Neural cell (in vitro differentiated cells): ENCODE results near the gene UCP2. TPM values are rescaled to one million over a fixed set of nuclear protein-coding genes. Genes with fewer than 3 reads are reported as not detected.

Experiments
- H2AFZ ChIP-seq: fragments of 200-600, 300-800 bp; sonication (generic), shearing (Covaris generic); 2 replicates; pipeline ENCODE4 v1.6.0; 2014; ENCODE audit warnings: low read depth, mild to moderate bottlenecking, antibody characterized with exemption, low read length, moderate library complexity
- H3F3A ChIP-seq: fragments of 200-600 bp; shearing (Covaris generic); 2 replicates; pipeline ENCODE4 v1.6.1; 2016; ENCODE audit warnings: mild to moderate bottlenecking, moderate library complexity, mixed read lengths, antibody characterized with exemption, low read length; ENCODE audit not compliant: insufficient read depth, poor library complexity, severe bottlenecking
- H3K27ac ChIP-seq: fragments of 200-600, 300-800 bp; sonication (generic), shearing (Covaris generic); 2 replicates; pipeline ENCODE4 v1.5.1; 2014; ENCODE audit warnings: mild to moderate bottlenecking, low read length, moderate library complexity
- H3K27me3 ChIP-seq: fragments of 300-800, 200-600 bp; sonication (generic), shearing (Covaris generic); 2 replicates; pipeline ENCODE4 v1.6.0; 2014; ENCODE audit warnings: mild to moderate bottlenecking, low read depth, low read length, moderate library complexity; ENCODE audit not compliant: insufficient read depth
- H3K36me3 ChIP-seq: fragments of 300-800, 200-600 bp; sonication (generic), shearing (Covaris generic); 2 replicates; pipeline ENCODE4 v1.5.1; 2014; ENCODE audit warnings: mild to moderate bottlenecking, antibody characterized with exemption, low read length, moderate library complexity; ENCODE audit not compliant: insufficient read depth
- H3K4me2 ChIP-seq: fragments of 300-800, 200-600 bp; sonication (generic), shearing (Covaris generic); 2 replicates; pipeline ENCODE4 v1.6.0; 2014; ENCODE audit warnings: mild to moderate bottlenecking, low read length
- H3K4me3 ChIP-seq: fragments of 300-800, 200-600 bp; sonication (generic), shearing (Covaris generic); 2 replicates; pipeline ENCODE4 v1.5.1; 2014; ENCODE audit warnings: mild to moderate bottlenecking, low read length, moderate library complexity
- H3K79me2 ChIP-seq: fragments of 200-600 bp; shearing (Covaris generic); replicated peaks from 2 replicates; pipeline ENCODE4 v1.6.0; 2014; ENCODE audit warnings: mild to moderate bottlenecking, low read length, moderate library complexity; ENCODE audit not compliant: insufficient read depth
- H3K9ac ChIP-seq: fragments of 300-800, 200-600 bp; sonication (generic), shearing (Covaris generic); 2 replicates; pipeline ENCODE4 v1.6.1; 2016; ENCODE audit warnings: mild to moderate bottlenecking, low read length, mixed read lengths
- H3K9me2 ChIP-seq: fragments of 200-600 bp; shearing (Covaris generic); 2 replicates; pipeline ENCODE4 v1.6.1; 2016; ENCODE audit warnings: mild to moderate bottlenecking, low read length, mixed read lengths; ENCODE audit not compliant: insufficient read depth
- H3K9me3 ChIP-seq: fragments of 200-600, 300-800 bp; sonication (generic), shearing (Covaris generic); 2 replicates; pipeline ENCODE4 v1.6.1; 2016; ENCODE audit warnings: mild to moderate bottlenecking, mixed run types, low read length, moderate library complexity, mixed read lengths
- H4K20me1 ChIP-seq: fragments of 200-600 bp; shearing (Covaris generic); 2 replicates; pipeline ENCODE4 v1.6.1; 2016; ENCODE audit warnings: mild to moderate bottlenecking, mixed run types; ENCODE audit not compliant: insufficient read depth
- CTCF ChIP-seq: fragments of 450-650 bp; IDR thresholded peaks from 2 replicates; pipeline ENCODE4 v1.5.1; 2014; ENCODE audit warnings: antibody characterized with exemption, mild to moderate bottlenecking, moderate library complexity; ENCODE audit not compliant: poor library complexity, severe bottlenecking
- EP300 ChIP-seq: fragments of 450-650 bp; conservative IDR thresholded peaks from 2 replicates; pipeline ENCODE4 v1.6.1; 2014; ENCODE audit warnings: antibody characterized with exemption, mild to moderate bottlenecking, moderate library complexity; ENCODE audit not compliant: poor library complexity, severe bottlenecking
- EZH2 ChIP-seq: fragments of 200-600, 300-800 bp; shearing (Covaris generic), sonication (generic); IDR thresholded peaks from 2 replicates; pipeline ENCODE4 v1.6.1; 2014; ENCODE audit warnings: antibody characterized with exemption, low read length, borderline replicate concordance, mild to moderate bottlenecking; ENCODE audit not compliant: insufficient read depth, poor library complexity, severe bottlenecking
- MXI1 ChIP-seq: fragments of 450-650 bp; conservative IDR thresholded peaks from 2 replicates; pipeline ENCODE4 v1.6.1; 2014; ENCODE audit warnings: antibody characterized with exemption, mild to moderate bottlenecking; ENCODE audit not compliant: poor library complexity, severe bottlenecking
- POLR2AphosphoS5 ChIP-seq: IDR thresholded peaks from 2 replicates; pipeline ENCODE4 v1.6.1; 2012
- RAD21 ChIP-seq: fragments of 450-650 bp; conservative IDR thresholded peaks from 2 replicates; pipeline ENCODE4 v1.6.1; 2014; ENCODE audit warnings: antibody characterized with exemption, mild to moderate bottlenecking, moderate library complexity
- REST ChIP-seq: IDR thresholded peaks from 2 replicates; pipeline ENCODE4 v1.6.1; 2012; ENCODE audit warnings: borderline replicate concordance
- SMC3 ChIP-seq: fragments of 450-650 bp; conservative IDR thresholded peaks from 2 replicates; pipeline ENCODE4 v1.6.1; 2014; ENCODE audit warnings: antibody characterized with exemption, mild to moderate bottlenecking, moderate library complexity; ENCODE audit not compliant: poor library complexity
- TAF1 ChIP-seq: IDR thresholded peaks from 2 replicates; pipeline ENCODE4 v1.6.1; 2012; ENCODE audit warnings: low read depth
- polyA plus RNA-seq: library from polyadenylated mRNA; depleted of rRNA; stranded (reverse); fragments of >200 nt; gene quantifications from 2 replicates; pipeline ENCODE4 v1.2.3, GENCODE V29; 2014

The UCP2 gene
- polyA plus RNA-seq, 1 donor from 2014 or later, result not detected

GRCh38 chr11:73961321-73961720, 21.3 kb downstream of the UCP2 start:
- Histone ChIP-seq H3K9me2 (no peaks in the 10 kb centered on the region), H3K27me3 (no peaks in the 10 kb centered on the region), H3K9ac (no peak overlapping the region), H3K4me2 (no peak overlapping the region), H3K36me3 (no peaks in the 10 kb centered on the region), H3K9me3 (no peaks in the 10 kb centered on the region), H4K20me1 (no peaks in the 10 kb centered on the region), H3K27ac (no peak overlapping the region), H2AFZ (no peak overlapping the region), H3K79me2 (no peaks in the 10 kb centered on the region), H3K4me3 (no peak overlapping the region), H3F3A (no peaks in the 10 kb centered on the region)
- TF ChIP-seq EP300 (no peak), RAD21 (no peak), REST (no peak), TAF1 (no peak), EZH2 (no peak), SMC3 (no peak), POLR2AphosphoS5 (no peak), MXI1 (no peak)

- no peak overlapping the region for H3K4me3 ChIP-seq
- H3K36me3 ChIP-seq, result no peaks in the 10 kb centered on the region
- no peak overlapping the region for H2AFZ ChIP-seq
- H3K79me2 ChIP-seq, result no peaks in the 10 kb centered on the region
- H3K9me2 ChIP-seq, result no peaks in the 10 kb centered on the region
- no peak overlapping the region for H3K9ac ChIP-seq
- H3K4me2 ChIP-seq, result no peak overlapping the region
- TF ChIP-seq EZH2 (no peak), SMC3 (no peak), MXI1 (no peak), REST (no peak), RAD21 (no peak), TAF1 (no peak), EP300 (no peak), POLR2AphosphoS5 (no peak), CTCF (no peak)
- H3K27ac ChIP-seq, result no peak overlapping the region
- H4K20me1 ChIP-seq, result no peaks in the 10 kb centered on the region
- no peaks in the 10 kb centered on the region for H3K9me3 ChIP-seq
- H3F3A ChIP-seq, result no peaks in the 10 kb centered on the region
- no peaks in the 10 kb centered on the region for H3K27me3 ChIP-seq
Measured at GRCh38 chr11:73958521-73959141, 24.0 kb downstream of the UCP2 start.
